Right ventricle myocardium superior (tissue), 1 donor: ENCODE data around the gene GALNT2. TPM values are rescaled to one million over a fixed set of nuclear protein-coding genes. Genes with fewer than 3 reads are reported as not detected.

Source experiments
- ATAC-seq: fragments of 200-7000 bp; cut with Tn5 transposase; one replicate; pipeline ENCODE4 v1.9.1; 2020; ENCODE audit warnings: mild to moderate bottlenecking; ENCODE audit not compliant: poor library complexity
- DNase-seq: peaks from one replicate; pipeline ENCODE4 v3.0.0-alpha.2; 2020
- intact Hi-C: fragments of 100-400 bp; cut with DNase I; formaldehyde crosslinking; loops from one replicate; pipeline ENCODE4 v1.11.2; 2022
- total RNA-seq: library from RNA; stranded (reverse); fragmentation: NEBNext Ultra II Directional; extraction: Animal tissue kit (Norgen Biotek cat#: 25700); gene quantifications from one replicate; pipeline ENCODE4 v1.2.1, GENCODE V29; 2021
- donor health status: DM: no; HTN: yes; CAD: no; lungs with severe emphysema.

Gene GALNT2
- total RNA-seq, 1 donor from 2014 or later = 21.2 TPM

GRCh38 chr1:230148768-230149469 is 81.9 kb downstream of the GALNT2 start:
- DNase-seq = no peak
- intact Hi-C loops = no loop called here
- ATAC-seq = no peak

- intact Hi-C loops = no loop called here
- ATAC-seq = no peak
Observed at GRCh38 chr1:230149751-230150584, 82.9 kb downstream of the GALNT2 start.

GRCh38 chr1:230150615-230151014 is 83.6 kb downstream of the GALNT2 start:
- DNase-seq (no peak), ATAC-seq (no peak)
- intact Hi-C loops = no loop called here

More at GRCh38 chr1:230149751-230150584, 82.9 kb downstream of the GALNT2 start:
- DNase-seq = peak; percentile 39

GRCh38 chr1:230151924-230152468 is 85.0 kb downstream of the GALNT2 start:
- ATAC-seq = no peak
- intact Hi-C loops = no loop called here

GRCh38 chr1:230152999-230153398 is 86.0 kb downstream of the GALNT2 start:
- DNase-seq (no peak), ATAC-seq (no peak)
- intact Hi-C loops = no loop called here

More at GRCh38 chr1:230151924-230152468, 85.0 kb downstream of the GALNT2 start:
- DNase-seq = no peak

DNA sequence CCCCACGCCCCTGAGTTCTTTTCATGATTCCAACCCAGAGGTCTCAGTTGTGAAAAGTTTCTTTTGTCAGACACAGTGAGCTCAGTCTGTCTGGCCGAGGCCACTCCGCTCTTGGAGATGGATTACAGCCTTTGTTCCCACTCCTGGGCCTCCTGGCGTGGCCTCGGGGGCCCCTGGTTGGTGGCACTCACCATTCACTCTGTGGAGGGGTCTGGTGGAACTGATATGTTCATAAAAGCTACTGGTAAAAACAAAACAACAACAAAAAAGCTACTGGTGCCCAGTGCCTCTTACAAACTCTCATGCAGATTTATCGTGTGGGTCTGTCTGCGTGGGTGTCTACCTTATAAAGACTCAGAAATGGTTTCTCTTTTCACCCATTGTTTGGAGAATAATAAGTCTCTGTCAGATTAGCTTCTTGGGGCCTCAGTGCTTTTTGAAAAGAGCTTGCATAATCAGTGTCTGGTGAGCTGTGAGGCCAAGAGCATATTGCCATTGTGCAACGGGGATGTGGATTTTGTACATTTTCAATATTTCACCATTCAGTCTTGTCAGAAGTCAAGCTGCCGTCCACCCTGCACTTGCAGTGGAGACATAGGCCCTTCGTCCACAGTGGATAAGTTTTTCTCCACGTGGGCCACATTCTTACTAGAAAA is 86.7 kb downstream of the GALNT2 start:
- DNase-seq (peak; percentile 55), ATAC-seq (peak; percentile 53)
- intact Hi-C loops = no loop called here

GRCh38 chr1:230155021-230155420 is 88.0 kb downstream of the GALNT2 start:
- intact Hi-C loops = no loop called here
- ATAC-seq (no peak), DNase-seq (peak; percentile 36)

- ATAC-seq (no peak), DNase-seq (no peak)
- intact Hi-C loops = no loop called here
Observed at GRCh38 chr1:230156068-230156467, 89.0 kb downstream of the GALNT2 start.

GRCh38 chr1:230156536-230156935 is 89.5 kb downstream of the GALNT2 start:
- DNase-seq (no peak), ATAC-seq (no peak)
- intact Hi-C loops = no loop called here

DNA sequence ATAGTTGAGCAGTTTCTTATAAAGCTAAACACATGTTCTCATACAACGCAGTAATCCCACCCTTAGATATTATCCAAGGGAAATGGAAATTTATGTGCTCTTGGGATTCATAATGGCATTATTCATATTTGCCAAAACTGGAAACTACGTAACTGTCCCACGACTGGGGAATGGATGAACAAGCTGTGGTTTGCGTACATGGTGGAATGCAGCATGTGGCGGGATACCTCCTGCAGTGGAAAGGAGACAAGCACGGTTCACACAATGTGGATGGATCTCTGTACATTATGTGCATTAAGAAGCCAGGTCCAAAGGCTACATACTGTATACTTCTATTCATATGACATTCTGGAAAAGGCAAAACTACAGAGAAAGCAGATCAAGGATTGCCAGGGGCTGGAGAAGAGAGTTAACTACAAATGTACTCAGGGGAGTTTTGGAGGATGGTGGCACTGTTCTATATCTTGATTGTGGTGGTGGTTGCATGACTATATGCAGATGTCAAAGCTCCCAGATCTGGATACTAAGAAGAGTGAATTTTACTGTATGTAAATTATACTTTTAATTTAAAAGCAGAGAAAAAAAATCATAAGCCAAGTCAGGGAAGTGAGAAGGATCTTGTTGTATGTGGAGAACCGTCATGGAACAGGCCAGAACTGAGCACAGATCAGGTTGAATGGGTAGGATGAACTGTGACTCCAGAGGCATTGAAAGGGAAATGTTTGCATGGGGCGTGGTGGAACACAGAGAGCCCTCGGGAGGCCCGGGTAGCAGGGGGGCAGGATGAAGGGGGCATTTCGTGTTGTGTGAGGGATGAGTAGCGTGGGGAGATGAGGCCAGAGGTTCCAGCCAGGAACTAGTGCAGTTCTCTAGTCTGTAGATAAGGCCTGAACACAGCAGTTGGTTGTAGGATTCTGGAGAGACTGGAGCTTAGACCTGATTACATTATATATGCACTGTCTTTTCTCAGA is 90.7 kb downstream of the GALNT2 start:
- intact Hi-C loops = no loop called here
- peak; percentile 28 for ATAC-seq

GRCh38 chr1:230158415-230159291 is 91.6 kb downstream of the GALNT2 start:
- peak; percentile 47 for DNase-seq
- intact Hi-C loops = no loop called here
- ATAC-seq = no peak

More for the DNA sequence above, 90.7 kb downstream of the GALNT2 start:
- DNase-seq = peak; percentile 43

DNA sequence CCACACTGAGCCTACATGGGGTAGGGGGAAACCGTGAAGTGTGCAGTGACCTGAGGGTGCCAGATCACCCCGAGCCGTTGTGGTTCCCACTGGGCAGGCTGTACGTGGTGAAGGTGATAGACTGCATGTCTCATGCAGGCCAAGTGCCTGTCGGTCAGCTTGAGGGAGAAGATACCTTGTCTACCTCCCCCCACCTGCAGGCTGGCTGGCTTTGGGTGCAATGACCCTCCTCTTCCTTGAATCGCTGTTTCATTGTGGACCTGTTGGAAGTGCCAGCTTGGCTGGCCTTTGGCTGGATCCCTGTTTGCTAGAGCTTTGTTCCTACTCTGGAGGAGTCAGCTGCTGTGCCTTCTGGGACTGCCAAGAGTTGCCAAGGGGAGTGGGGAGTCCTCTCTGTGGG is 92.5 kb downstream of the GALNT2 start:
- DNase-seq = no peak
- no peak for ATAC-seq
- intact Hi-C loops = no loop called here

- intact Hi-C loops = no loop called here
- no peak for ATAC-seq
Observed at GRCh38 chr1:230160957-230161771, 94.1 kb downstream of the GALNT2 start.

GRCh38 chr1:230163205-230163604 is 96.2 kb downstream of the GALNT2 start:
- DNase-seq = peak; percentile 50
- ATAC-seq = peak; percentile 63
- intact Hi-C loops = no loop called here

More at GRCh38 chr1:230160957-230161771, 94.1 kb downstream of the GALNT2 start:
- peak; percentile 33 for DNase-seq

- intact Hi-C loops = no loop called here
- peak; percentile 52 for DNase-seq
Observed at GRCh38 chr1:230163719-230164118, 96.7 kb downstream of the GALNT2 start.

GRCh38 chr1:230165536-230165935 is 98.5 kb downstream of the GALNT2 start:
- ATAC-seq (peak; percentile 35), DNase-seq (no peak)
- intact Hi-C loops = loop anchor here (5.0 kb wide), 1 partner anchor 503 kb away; no protein-coding TSS in a partner anchor

More at GRCh38 chr1:230163719-230164118, 96.7 kb downstream of the GALNT2 start:
- ATAC-seq = peak; percentile 42
